Stimulated activated CD4-positive, alpha-beta T cell treated with anti-CD3 and anti-CD28 coated beads, Interleukin-2, amount 100 ng/mL, for 24 hours (primary cell): ENCODE data around the gene JSRP1.
"Not testable (repeated sequence)": the region's sequence is repeated elsewhere in the genome, so short reads cannot be mapped to it uniquely, and the experiment has no call there.

ENCODE experiments used
- DNase-seq, 2 donors: peaks; one replicate each; pipeline ENCODE4 v3.0.0-alpha.2; 2020

JSRP1 gene

DNA sequence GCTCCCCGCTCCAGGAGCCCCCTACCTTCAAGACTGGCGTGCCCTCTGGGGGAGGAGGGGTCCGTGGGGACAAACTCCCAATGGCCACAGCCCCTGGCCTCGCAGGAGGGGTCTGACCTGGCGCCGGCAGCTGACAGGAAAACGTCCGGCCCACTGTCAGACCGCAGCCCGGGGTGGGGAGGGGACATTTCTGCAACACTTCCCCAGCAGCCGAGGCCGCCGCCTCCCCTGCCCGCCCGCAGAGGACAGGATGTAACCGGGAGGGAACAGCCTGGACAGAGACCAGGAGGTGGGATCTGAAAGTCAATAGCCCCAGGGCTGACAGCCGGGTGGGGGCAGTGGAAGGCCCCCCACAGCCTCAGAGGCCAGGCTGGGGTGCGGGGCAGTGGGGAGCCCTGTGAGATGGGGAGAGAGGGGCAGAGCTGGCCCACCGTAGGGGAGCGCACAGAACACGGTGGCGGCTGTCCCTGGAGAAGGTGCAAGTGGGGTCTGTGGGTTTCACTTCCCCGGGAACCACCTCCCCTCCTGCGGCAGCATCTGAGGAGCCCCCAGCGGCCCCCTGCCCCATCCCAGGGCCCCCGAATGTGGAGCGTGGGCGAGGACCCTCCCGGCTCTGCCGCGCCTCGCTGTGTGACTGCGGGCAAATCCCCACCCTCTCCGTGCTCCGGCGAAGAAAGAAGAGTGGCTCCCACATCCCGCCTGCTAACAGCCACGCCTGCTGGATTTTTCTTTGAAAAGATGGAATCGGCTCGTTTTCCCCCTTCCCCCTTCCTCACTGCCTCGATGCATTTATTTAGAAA is 26.0 kb upstream of the JSRP1 start, which contains the start of gene PEAK3:
Gene PEAK3, minus strand, starts transcription at position 114 of the 800 bp plus-strand sequence. CDS start 1,244 bp downstream, outside the sequence.
- peak in 1 of 2 donors; percentile 40 for DNase-seq

DNA sequence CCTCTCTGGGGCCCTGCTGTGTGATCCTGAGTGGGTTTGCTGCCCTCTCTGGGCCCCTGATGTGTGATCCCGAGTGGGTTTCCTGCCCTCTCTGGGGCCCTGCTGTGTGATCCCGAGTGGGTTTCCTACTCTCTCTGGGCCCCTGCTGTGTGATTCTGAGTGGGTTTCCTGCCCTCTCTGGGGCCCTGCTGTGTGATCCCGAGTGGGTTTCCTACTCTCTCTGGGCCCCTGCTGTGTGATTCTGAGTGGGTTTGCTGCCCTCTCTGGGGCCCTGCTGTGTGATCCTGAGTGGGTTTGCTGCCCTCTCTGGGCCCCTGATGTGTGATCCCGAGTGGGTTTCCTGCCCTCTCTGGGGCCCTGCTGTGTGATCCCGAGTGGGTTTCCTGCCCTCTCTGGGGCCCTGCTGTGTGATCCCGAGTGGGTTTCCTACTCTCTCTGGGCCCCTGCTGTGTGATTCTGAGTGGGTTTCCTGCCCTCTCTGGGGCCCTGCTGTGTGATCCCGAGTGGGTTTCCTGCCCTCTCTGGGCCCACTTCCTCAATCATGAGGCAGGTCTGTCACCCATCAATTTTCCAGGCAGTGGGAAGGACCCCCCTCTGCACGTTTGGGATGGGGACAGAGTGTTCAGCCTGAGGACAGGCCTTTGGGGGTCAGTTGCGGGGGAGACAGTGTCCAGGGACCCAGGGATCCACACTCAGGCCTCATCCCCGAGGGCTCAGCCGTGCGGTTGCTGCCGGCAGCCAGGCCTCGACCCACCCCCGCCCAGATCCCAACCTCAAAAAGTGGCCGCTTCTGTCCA is 25.2 kb upstream of the JSRP1 start:
- DNase-seq, result not testable (repeated sequence)

DNA sequence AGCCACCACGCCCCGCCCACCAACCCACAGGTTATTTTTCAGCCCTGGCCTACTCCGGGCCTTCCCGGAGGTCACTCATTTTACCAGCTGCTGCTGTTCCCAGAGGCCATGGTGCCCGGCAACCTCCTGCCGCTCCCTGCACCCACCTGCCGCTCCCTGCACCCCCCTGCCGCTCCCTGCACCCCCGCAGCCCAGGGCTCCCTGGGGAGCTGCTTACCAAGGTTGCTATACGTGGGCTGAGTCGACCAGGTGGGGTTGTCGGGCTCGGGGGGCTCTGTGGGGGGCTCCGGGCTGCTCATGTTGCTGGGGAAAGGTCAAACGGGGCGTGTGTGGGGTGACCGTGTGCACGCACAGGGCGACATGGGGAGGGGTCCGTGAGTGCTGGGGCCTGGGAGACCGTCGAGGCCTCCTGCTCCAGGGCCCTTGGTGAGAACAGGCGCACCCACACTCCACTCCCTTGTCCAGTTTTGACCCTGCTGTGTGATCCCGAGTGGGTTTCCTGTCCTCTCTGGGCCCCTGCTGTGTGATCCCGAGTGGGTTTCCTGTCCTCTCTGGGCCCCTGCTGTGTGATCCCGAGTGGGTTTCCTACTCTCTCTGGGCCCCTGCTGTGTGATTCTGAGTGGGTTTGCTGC is 24.5 kb upstream of the JSRP1 start:
- DNase-seq, result no peak

DNA sequence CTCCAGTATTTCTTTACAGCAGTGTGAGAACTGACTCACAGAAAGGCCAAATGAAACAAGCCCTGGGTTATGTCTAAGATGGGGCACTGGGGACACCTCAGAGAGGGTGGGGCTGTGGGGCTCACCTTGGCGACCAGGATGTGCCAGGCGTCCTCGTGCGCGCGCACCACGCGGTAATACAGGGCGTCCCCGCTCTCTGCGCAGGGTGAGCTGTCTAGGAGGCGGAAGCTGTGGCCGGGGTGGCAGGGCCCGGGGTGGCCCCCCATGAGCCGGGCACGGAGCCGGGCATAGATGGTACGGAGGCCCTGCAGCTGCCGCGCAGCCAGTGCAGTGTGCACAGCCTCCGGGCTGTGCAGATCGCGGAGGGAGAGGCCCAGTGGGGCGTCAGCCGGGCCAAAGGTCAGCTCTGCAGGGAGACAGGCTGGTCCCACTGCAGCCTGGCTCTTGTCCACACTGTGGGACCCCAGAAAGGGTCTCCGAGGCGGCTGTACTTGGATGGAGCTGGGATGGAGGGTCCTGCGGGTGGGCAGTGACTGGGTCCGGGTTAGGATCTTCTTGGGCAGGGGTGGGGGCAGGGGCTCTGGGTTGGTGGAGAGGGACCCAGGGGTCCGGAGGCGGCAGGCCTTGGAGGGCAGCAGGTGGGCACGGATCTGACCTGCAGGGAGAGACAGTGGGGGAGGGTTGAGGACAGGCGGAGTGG is 22.4 kb upstream of the JSRP1 start:
- DNase-seq, result no peak

DNA sequence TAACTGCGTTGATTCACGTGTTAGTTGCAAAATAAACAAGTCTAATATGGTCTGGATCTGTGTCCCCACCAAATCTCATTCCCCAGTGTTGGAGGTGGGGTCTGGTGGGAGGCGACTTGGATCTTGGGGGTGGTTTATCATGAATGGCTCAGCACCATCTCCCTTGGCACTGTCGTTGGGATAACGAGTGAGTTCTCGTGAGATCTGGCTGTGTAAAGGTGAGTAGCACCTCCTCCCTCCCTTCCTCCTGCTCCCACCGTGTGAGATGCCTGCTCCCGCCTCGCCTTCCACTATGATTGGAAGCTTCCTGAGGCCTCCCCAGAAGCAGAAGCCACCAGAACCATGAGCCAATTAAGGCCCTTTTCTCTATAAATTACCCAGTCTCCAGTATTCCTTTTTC is 20.9 kb upstream of the JSRP1 start:
- no peak for DNase-seq

DNA sequence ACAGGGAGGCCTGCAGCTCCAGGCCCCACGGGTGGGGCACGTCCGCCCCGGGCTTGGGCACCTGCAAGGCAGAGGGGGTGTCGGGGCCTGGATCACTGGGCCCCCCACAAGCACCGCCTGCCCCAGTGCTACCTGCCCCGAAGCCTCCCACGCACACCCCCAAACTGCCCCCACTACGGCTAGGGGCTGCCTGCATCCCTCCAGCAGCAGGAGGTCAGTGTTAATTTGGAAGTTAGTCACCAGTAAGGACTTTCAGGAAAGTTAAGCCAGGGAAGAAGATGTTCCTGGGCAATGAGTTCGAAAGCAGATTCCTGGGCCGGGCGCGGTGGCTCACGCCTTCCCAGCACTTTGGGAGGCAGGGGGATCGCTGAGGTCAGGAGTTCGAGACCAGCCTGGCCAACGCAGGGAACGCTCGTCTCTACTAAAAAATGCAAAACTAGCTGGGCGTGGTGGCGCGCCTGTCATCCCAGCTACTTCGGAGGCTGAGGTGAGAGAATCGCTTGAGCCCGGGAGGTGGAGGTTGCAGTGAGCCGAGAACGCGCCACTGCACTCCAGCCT is 20.3 kb upstream of the JSRP1 start:
- DNase-seq, result no peak

DNA sequence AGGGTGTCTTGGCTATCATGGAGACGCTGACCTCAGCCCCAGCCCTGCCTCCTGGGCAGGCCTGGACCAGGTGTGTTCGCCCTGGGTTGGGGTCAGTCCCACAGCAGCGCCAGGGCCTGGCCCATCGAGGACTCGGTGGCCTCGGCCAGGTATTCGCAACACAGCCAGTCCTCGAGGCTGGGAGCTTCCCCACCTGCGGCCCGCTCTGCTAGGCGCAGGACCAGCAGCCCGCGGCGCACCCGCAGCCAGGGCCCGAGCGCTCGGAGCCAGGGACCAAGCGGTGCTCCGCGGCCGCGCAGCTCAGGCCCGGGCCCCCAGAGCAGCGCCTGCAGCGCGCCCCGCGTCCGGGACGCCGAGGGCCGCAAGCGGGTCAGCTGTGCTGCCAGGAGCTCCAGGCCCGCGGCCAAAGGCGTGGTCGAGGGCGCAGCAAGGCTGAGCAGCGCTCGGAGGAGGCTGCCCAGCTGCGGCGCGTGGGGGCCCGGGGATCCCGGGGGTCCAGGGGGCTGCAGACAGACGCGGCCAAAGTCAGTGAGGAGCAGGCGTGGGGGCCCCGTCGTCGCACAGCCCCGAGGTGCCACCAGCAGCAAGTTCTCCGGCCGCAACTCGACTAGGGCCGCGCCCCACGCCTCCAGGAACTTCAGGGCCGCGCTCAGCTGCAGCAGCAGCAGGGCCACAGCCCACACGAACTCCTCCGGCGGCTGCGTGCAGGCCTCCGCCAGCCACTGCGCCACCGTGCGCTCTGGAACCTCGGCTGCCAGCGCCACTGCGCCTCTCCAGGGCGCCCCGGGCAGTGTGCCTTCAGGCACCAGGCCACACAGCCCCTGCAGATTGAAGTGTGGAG is 19.6 kb upstream of the JSRP1 start:
- no peak for DNase-seq

DNA sequence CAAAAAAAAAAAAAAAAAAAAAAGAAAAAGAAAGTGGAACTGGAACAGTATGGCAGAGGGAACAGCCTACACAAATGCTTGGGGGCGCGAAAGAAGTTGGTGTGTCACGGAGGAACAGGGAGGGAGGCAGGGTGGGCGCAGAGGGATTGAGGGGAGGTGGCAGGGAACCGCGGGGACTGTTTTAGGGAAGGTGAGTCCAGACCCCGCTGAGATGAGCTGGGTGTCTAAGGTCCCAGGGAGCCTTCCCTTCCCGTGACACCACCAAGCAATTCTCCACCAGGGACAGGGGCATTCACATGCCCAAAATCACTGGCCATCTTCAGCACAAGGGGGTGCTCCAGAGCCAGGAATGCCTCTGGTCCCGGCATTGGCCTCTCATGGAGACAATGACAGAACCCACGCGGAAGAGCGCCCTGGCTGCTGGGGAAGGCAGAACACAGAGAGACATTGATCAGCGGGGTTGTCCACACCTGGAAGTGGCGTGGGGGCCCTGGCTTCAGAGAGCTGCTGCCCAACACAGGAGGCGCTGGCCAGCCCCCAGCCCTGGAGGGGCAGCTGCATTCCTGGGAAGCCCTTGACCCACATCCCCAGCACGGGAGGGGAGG is 18.8 kb upstream of the JSRP1 start:
- DNase-seq, result peak; percentile 53 to 55

DNA sequence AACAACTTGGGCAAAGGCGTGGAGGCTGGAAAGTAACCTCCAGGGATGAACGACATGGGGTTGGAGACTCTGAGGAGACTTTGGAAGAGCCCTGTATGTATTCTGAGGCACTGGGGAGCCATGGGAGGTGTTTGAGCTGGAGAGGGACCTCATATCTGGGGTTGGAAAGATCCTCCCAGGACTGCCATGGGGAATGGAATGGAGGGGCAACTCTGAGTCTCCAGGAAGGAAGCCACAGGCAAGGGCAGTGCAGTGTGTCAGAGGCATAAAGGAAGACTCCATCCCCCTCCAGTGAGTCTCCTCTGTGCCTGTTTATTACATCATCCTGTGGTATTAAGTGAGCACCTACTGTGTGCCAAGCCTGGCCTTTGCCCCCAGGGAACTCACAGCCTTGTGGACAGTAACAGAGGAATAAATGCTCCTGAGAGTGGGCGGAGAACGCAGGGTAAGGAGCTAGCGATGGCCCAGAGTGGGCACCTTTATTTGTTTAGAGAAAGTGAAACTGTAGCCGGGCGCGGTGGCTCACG is 18.0 kb upstream of the JSRP1 start:
- DNase-seq, result no peak

DNA sequence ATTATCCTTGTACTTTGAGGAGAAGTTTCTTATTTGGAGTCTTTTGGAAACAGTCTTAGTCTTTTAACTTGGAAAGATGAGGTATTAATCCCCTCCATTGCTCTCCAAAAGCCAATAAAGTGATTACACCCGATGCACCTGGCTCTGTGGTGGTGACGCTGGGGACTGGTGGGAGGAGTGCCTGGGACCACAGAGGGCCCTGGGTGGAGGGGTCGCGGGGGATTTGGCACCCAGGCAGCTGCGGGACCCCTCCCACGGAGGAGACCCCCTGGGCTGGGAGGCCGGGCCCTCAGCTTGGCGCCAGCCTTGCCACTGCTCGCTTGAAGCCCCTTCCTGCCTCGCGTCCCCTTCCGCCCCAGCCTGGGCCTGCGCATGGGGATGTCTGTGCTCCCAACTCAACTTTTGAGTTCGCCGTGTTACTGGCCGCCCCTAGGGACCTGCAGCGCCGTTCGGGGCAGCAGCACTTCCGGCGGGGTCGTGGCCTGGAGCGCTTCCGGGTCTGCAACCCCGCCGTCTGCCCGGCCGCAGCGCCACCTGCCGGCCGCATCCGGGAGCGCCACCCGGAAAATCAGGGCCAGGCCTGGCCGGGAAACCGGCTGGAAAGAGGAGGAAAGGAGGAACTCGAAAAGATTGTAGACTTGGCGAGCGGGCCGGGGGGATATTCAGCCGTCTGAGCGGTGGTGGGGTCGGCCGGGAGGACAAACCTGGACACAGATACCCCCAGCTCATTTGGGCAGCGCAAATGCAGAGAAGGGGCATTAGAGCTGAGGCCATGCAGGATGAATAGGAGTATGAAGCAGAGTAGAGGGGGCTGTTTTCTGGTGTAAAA is 17.4 kb upstream of the JSRP1 start:
- DNase-seq, result peak; percentile 82 to 83

DNA sequence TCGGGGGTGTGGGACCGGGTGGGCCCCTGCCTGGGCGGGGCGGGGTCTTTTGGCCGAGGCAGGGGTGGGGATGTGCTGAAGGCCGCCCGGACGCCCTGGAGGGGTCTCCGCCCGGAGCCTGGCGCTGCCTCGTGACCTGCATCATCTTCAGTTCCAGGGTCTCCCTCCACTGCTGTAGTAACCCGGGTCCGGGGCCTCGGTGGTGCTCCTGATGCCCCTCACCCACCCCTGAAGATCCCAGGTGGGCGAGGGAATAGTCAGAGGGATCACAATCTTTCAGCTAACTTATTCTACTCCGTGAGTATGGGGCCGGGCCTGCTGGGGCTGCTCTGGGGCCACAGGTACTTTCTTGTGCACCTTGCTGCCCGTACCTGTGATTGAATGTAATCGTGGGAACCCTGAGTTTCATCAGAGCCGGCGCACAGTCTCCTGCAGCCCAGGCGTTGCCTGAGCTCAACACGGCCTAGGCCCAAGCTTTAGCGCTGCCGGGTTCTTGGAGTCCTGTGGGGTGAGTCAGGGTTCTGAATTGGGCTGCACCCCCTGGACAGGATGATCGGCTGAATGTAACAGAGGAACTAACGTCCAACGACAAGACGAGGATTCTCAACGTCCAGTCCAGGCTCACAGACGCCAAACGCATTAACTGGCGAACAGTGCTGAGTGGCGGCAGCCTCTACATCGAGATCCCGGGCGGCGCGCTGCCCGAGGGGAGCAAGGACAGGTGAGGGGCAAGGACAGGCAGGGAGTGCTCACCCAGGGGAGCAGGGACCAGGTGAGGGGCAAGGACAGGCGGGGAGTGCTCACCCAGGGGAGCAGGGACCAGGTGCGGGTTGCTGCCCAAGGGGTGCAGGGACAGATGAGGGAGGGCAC is 15.3 kb upstream of the JSRP1 start:
- peak in 1 of 2 donors; percentile 37 for DNase-seq

DNA sequence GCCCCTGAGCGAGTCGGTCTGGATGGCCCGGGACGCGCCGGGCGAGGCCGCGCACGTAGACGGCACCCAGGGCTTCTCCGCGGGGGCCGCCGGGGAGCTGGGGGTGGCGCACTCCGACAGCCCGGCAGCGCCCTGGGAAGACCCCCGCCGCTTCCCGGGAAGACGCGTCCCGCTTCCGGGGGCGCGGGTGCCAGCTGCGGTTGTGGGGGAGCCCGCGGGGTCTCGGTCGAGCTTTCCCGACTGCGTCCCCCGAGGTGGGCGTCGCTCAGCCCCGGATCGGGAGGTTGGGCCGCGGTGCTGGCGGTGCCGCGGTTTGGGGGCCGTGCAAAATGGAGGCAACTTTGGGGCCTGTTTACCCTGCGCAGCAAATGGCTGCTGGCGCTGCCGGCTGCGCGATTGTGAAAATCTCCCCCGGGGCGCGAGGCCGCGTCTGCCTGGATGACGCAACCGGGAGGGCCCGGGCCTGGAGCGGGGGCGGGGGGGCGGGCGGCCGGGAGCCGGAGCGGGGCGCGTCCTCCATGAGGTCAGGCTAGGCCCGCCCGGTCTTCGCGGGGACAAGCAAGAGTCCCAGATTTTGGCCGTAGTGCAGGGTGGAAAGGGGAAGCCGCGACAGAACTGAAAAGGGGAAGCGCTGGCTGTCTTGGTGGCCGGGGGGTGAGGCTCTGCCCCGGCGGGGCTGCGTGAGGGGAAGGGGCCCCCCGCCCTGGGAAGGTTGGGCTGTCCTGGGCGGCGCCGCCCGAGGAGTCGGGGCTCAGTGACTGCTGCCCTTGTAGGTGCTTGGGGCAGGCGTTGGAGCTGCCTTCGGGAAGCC is 14.4 kb upstream of the JSRP1 start:
- DNase-seq, result peak; percentile 77 to 80

DNA sequence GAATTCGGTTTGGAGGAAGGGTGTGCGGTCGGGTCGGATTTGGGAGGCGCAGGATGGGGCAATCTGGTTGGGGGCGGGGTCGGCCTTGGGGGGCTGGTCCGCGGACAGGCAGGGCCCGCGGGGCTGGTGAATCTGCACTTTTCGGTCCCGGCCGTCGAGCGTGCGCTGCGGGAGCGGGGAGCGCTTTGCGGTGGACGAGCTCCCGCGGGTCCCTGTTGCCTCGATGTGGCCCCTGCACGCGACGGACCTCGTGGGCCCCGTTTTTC is 13.9 kb upstream of the JSRP1 start:
- peak; percentile 59 to 61 for DNase-seq

DNA sequence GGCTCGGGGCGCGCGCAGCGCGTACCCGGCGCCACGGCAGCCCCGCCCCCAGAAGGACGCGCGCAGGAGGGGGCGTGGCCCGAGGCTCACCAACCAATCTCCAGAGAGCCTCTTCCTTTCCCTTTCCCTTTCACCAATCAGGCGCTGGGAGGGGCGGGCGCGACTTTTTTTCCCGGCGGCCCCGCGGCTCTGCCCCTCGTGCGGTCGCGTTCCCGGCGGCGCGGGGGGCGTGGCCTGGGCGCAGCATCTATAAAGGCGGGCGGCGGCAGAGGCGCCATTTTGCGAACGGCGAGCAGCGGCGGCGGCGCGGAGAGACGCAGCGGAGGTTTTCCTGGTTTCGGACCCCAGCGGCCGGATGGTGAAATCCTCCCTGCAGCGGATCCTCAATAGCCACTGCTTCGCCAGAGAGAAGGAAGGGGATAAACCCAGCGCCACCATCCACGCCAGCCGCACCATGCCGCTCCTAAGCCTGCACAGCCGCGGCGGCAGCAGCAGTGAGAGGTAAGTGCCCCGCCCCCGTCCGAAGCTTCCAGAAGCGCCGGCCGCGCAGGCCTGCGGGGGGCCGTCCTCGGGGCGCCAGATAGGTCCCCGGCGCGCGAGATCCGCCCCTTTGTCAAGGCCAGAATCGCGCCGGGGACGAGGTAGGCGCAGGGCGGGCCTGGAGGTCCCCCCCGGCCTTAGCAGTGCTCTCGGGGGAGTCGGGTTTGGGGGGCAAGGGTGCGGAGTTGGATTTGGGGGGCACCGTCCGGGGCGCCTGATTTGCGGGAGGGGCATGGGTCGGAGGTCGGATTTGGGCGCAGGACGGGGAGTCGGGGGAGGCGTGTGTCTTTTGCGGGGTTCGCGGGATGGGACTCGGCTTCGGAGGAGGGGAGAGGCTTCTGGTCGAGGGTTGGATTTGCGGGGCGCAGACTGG is 13.3 kb upstream of the JSRP1 start:
- DNase-seq, result peak; percentile 99

DNA sequence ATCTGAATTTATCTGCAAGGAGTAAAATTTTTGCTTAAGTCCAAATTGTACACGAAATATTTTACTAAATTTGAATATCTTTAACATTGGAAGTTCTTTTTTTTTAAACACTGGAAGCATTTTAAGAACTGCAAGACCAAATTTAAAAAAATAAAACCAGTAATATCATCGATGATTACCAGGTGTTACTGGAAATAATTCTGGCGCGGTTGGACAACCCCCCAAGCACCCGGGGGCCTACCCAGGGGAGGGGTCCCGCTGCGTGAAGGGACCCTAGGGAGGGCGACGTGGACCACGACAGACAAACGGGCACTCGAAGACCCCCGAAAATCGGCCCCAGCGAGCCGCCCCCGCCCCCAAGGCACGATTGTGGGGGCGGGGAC is 12.6 kb upstream of the JSRP1 start:
- no peak for DNase-seq

DNA sequence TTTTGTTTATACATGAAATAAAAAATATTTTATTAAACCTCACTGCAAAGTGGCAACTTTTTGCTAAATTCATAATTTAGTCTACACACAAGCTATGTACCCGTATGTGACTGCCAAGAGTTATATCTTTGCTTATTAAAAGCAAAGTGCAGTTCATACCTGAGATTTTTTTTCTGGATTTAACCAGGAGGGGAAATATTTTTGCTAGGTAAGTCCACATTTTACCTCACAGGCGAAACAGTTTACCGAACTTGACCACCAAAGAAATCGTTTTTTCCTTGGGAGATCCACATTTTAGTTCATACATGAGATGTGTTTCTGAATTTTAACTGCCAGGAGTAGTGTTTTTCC is 12.2 kb upstream of the JSRP1 start:
- no peak for DNase-seq
